HUES64 (cell line): ENCODE results near the gene BTBD2.

Source experiments
- H3K27ac ChIP-seq: 2 replicates; pipeline ENCODE4 v1.7.0; 2013; ENCODE audit warnings: low read depth, low read length, inconsistent platforms
- H3K27me3 ChIP-seq: 2 replicates; pipeline ENCODE4 v1.6.1; 2013; ENCODE audit warnings: mild to moderate bottlenecking, low read length; ENCODE audit not compliant: insufficient read depth
- H3K36me3 ChIP-seq: 2 replicates; pipeline ENCODE4 v1.6.1; 2013; ENCODE audit warnings: mild to moderate bottlenecking, low read length; ENCODE audit not compliant: insufficient read depth
- H3K4me1 ChIP-seq: 2 replicates; pipeline ENCODE4 v1.6.1; 2013; ENCODE audit warnings: mild to moderate bottlenecking, low read length, moderate library complexity; ENCODE audit not compliant: insufficient read depth
- H3K4me3 ChIP-seq: 2 replicates; pipeline ENCODE4 v1.5.1; 2013; ENCODE audit warnings: mild to moderate bottlenecking, low read length, moderate library complexity
- H3K9ac ChIP-seq: 2 replicates; pipeline ENCODE4 v1.6.1; 2013; ENCODE audit warnings: mild to moderate bottlenecking, low read depth, low read length
- H3K9me3 ChIP-seq: 2 replicates; pipeline ENCODE4 v1.6.1; 2013; ENCODE audit warnings: low read depth, low read length; ENCODE audit not compliant: insufficient read depth
- WGBS: fragments of 150-250, 120-280 bp; methylation state at CpG from one replicate; pipeline ENCODE4 v1.1.7; 2013; ENCODE audit warnings: missing lambda C conversion rate; 5-methylcytosine and 5-hydroxymethylcytosine counted together

Gene BTBD2

GRCh38 chr19:2050349-2050990, 35.0 kb upstream of the BTBD2 start:
- peaks cover 13% of the 10 kb centered on the region for H3K36me3 ChIP-seq

DNA sequence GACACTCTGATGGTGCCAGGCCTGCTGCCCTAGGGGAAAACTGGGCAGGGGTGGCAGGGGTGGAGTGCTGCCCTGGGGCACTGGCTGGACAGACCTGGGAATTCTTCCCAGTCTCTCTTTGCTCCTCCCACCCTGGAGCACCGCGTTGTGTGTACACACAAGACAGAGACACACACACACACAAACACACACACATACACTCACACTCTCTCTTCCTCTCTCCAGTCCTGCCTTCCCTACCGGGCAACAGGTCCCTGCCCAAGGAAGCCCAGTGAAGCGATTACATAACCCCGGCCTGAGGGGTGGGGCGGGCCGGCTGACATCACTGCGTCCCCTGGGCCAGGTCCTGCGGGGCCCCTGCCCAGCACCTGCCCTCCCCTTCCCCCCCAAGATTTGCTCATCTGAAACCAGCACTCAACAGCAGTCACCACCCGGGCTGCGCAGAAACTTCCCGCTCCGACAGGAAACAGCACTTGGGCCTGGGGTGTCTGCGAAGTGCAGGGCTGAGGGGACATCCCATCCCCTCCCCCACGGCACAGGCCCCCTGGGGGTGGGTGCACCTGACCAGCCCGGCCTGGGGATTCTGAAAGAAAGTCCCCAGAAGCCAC, 34.3 kb upstream of the BTBD2 start:
- peak overlapping the region; percentile 94 for H3K4me3 ChIP-seq
- peaks cover 19% of the 10 kb centered on the region for H3K36me3 ChIP-seq
- H3K9me3 ChIP-seq, result no peaks in the 10 kb centered on the region
- no peak overlapping the region for H3K27ac ChIP-seq
- 6% methylated on average over 15 of the region's 16 CpGs for WGBS
- H3K27me3 ChIP-seq, result no peaks in the 10 kb centered on the region
- no peaks in the 10 kb centered on the region for H3K4me1 ChIP-seq
- peak overlapping the region; percentile 80 for H3K9ac ChIP-seq

More at GRCh38 chr19:2050349-2050990, 35.0 kb upstream of the BTBD2 start:
- H3K9me3 ChIP-seq, result no peaks in the 10 kb centered on the region
- H3K4me3 ChIP-seq, result peak overlapping the region; percentile 94
- H3K27ac ChIP-seq, result 0 out of 2 replicates have a peak overlapping the region, but pooled peaks have one; percentile 5
- WGBS, result under 1% methylated on average over 49 of the region's 49 CpGs
- H3K9ac ChIP-seq, result peak overlapping the region; percentile 80
- H3K27me3 ChIP-seq, result no peaks in the 10 kb centered on the region
- no peaks in the 10 kb centered on the region for H3K4me1 ChIP-seq

GRCh38 chr19:2048959-2049740, 33.6 kb upstream of the BTBD2 start:
- H3K4me1 ChIP-seq, result no peaks in the 10 kb centered on the region
- H3K9me3 ChIP-seq, result no peaks in the 10 kb centered on the region
- no peaks in the 10 kb centered on the region for H3K27me3 ChIP-seq
- H3K4me3 ChIP-seq, result peak overlapping the region; percentile 94
- H3K36me3 ChIP-seq, result peaks cover 24% of the 10 kb centered on the region
- WGBS, result 89% methylated on average over 27 of the region's 27 CpGs
- no peak overlapping the region for H3K27ac ChIP-seq
- H3K9ac ChIP-seq, result no peak overlapping the region; the same call in 1 of the 2 replicates

DNA sequence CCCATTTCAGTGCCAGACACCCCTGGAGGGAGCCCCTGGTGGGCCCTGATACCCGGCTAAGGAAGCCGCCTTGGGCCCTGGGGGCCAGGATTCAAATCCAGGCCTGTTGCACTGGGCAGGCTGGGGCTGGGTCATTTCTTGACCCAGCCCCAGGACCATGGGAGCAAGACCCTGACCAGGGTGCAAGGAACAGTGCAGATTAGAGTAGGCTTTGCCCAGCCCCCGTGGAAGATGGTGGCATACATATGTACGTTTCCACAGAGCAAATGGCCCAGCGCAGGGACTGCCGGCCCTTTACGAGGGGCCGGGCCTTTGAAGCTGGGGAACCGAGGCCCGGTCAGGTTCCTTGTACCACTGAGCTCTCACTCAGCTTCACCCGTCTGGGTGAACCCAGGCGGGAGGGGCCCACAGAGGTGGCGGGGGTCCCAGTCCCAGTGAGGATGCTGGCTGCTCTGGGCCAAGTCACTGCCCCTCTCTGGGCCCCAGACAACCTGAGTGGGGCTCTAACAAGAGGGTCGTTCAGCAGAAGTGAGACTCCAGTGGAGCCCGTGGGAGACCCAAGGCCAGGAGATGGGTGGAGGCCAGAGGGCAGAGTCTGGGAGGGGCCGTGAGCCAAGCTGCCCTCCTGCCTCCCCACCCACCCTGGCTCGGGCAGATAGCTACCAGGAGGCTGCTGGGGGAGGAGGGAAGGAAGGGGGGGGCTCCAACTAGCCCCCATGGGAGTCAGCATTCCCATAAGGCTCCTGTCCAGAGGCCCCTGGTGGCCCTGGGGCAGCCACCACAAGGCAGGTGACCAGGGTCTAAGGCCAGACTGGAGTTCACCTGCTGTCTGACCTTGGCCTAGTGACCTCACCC, 32.8 kb upstream of the BTBD2 start:
- no peaks in the 10 kb centered on the region for H3K4me1 ChIP-seq
- 93% methylated on average over 17 of the region's 17 CpGs for WGBS
- no peaks in the 10 kb centered on the region for H3K27me3 ChIP-seq
- no peak overlapping the region for H3K9ac ChIP-seq
- H3K27ac ChIP-seq, result no peak overlapping the region
- no peak overlapping the region for H3K4me3 ChIP-seq
- no peaks in the 10 kb centered on the region for H3K9me3 ChIP-seq
- peaks cover 24% of the 10 kb centered on the region for H3K36me3 ChIP-seq

- Histone ChIP-seq H3K27ac (no peak overlapping the region), H3K9me3 (no peaks in the 10 kb centered on the region), H3K27me3 (no peaks in the 10 kb centered on the region), H3K4me3 (no peak overlapping the region), H3K36me3 (peaks cover 24% of the 10 kb centered on the region), H3K9ac (no peak overlapping the region), H3K4me1 (peaks cover 4% of the 10 kb centered on the region)
- 91% methylated on average over 22 of the region's 22 CpGs for WGBS
Observed at GRCh38 chr19:2047449-2048103, 32.1 kb upstream of the BTBD2 start.

DNA sequence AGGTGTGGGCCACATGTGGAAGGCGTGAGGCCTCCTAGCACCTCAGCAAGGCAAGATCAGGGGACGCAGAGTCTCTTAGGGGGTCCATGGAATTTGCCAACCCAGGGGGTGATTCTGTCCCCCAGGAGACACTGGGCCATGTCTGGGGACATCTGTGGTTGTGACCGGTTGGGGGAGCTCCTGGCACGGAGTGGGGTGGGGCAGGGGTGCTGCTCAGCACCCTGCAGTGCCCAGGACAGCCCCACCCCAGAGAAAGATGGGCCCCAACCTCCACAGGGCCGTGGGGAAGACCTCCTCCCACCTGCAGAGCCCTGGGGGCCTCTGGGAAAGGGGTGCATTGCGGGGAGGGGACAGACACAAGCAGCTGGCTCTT, 31.5 kb upstream of the BTBD2 start:
- Histone ChIP-seq H3K27ac (no peak overlapping the region), H3K9me3 (no peaks in the 10 kb centered on the region), H3K9ac (no peak overlapping the region), H3K36me3 (peaks cover 27% of the 10 kb centered on the region), H3K27me3 (no peaks in the 10 kb centered on the region), H3K4me3 (no peak overlapping the region), H3K4me1 (peaks cover 8% of the 10 kb centered on the region)
- 91% methylated on average over 6 of the region's 6 CpGs for WGBS

DNA sequence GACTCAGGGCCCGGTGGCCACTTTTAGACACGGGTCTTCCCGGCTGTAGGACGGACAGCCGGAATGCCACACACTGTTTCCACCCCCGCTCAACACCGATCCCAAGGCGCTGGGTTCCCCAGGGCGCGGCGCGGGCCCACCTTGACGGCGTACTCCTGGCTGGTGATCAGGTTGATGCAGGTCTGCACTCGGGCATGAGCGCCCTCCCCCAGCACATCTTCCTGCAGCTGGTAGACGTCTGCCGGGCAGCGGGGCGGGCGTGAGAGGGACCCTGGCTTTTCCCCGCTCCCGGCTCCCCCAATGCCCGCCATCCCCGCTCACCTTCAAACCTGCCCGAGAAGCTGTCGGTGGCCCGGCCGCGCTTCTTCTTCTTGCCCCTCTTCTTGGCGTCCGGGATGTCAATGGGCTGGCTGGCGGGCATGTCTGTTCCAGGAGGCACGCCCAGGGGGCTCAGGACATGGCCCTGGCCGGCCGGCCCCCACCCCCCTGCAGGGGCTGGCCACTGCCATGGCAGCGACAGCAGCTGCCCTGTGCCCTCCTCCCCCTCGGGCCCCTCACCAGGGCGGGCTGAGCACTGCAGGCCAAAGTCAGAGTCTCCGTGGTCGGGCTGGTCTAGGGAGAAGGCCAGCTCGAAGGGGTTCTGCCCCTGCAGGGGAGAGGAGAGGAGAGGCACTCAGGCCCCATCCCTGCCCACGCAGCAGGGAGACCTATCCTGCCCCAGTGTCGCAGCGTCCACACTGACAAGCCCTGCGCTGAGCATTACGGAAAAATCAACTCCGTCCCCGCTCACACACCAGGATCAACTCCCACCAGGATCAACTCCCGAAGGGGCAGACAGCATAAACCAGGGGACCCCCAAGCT, 30.8 kb upstream of the BTBD2 start:
- no peak overlapping the region for H3K27ac ChIP-seq
- H3K36me3 ChIP-seq, result peaks cover 29% of the 10 kb centered on the region
- WGBS, result 96% methylated on average over 50 of the region's 50 CpGs
- H3K27me3 ChIP-seq, result no peaks in the 10 kb centered on the region
- H3K4me1 ChIP-seq, result peaks cover 13% of the 10 kb centered on the region
- H3K4me3 ChIP-seq, result no peak overlapping the region
- no peak overlapping the region for H3K9ac ChIP-seq
- no peaks in the 10 kb centered on the region for H3K9me3 ChIP-seq

GRCh38 chr19:2045501-2046045, 30.1 kb upstream of the BTBD2 start:
- H3K9me3 ChIP-seq, result no peaks in the 10 kb centered on the region
- no peaks in the 10 kb centered on the region for H3K27me3 ChIP-seq
- peaks cover 13% of the 10 kb centered on the region for H3K4me1 ChIP-seq
- H3K4me3 ChIP-seq, result no peak overlapping the region
- H3K27ac ChIP-seq, result no peak overlapping the region
- H3K9ac ChIP-seq, result no peak overlapping the region
- WGBS, result 95% methylated on average over 14 of the region's 14 CpGs
- peaks cover 36% of the 10 kb centered on the region for H3K36me3 ChIP-seq

DNA sequence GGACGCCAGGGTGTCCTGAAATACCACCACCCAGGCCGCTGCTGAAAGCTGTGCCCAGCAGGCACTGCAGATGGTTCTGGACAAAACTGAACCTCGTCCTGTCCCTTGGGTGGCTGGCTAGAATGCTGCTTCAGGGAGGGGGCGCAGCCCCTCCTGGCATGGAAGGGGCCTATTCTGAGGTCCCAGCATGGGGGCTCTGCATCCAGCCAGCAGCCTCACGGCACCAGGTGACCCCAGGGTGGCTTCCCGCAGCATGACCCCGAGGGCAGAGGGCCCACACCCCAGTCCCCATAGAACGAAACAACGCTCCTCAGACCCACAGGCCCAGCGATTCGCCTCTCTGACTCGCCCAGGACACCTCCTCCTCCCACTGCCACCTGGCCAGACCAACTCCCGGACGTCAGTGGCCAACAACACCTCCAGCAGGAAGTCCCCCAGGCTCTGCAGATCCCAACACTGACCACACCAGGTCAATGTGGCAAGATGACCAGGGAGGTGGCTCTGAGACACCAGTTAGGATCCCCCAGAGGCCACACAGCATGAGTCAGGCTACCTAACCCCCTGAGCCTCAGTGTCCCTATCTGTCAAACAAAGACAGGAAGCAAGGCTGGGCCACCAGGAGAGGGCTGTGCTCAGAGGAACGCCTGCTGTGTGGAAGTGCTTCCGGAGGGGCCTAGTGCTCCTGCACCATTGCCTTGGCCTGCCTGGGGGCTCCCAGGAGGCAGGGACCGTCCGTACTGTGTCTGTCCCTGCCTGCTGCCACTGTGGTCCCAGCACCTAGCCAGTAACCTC, 29.4 kb upstream of the BTBD2 start:
- no peak overlapping the region for H3K9ac ChIP-seq
- WGBS, result 91% methylated on average over 18 of the region's 18 CpGs
- peak overlapping the region; percentile 25; the same call in 1 of the 2 replicates for H3K27ac ChIP-seq
- H3K9me3 ChIP-seq, result no peaks in the 10 kb centered on the region
- H3K27me3 ChIP-seq, result no peaks in the 10 kb centered on the region
- H3K4me1 ChIP-seq, result peaks cover 13% of the 10 kb centered on the region
- H3K36me3 ChIP-seq, result peaks cover 43% of the 10 kb centered on the region
- H3K4me3 ChIP-seq, result no peak overlapping the region
